Measurements from ENCODE around the gene HLA-E.

DNA sequence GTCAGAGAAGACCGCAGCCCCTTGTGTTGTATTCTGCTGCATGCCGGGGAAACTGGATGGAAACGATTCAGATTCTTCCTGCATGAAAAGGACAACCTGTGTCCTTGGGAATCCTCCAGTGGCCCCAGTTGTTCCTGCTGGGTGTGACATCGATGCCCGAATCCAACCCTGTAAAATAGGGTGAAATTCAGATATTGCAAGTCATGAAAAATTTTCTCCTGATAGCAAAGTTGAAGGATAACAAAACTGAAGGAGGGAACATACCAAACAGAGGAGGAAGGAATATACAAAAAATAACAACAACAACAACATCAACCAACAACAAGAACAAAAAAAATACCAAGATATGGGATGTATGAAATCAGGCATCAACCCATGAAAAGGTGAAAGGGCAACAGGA is 28.3 kb upstream of the HLA-E start:
- TF ChIP-seq, protein P1, sequence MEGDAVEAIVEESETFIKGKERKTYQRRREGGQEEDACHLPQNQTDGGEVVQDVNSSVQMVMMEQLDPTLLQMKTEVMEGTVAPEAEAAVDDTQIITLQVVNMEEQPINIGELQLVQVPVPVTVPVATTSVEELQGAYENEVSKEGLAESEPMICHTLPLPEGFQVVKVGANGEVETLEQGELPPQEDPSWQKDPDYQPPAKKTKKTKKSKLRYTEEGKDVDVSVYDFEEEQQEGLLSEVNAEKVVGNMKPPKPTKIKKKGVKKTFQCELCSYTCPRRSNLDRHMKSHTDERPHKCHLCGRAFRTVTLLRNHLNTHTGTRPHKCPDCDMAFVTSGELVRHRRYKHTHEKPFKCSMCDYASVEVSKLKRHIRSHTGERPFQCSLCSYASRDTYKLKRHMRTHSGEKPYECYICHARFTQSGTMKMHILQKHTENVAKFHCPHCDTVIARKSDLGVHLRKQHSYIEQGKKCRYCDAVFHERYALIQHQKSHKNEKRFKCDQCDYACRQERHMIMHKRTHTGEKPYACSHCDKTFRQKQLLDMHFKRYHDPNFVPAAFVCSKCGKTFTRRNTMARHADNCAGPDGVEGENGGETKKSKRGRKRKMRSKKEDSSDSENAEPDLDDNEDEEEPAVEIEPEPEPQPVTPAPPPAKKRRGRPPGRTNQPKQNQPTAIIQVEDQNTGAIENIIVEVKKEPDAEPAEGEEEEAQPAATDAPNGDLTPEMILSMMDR (IDR thresholded peaks at IDR 0.05; ENCODE audit: low read depth, low read length, missing input control) = no peak
- TF ChIP-seq GABPA (IDR thresholded peaks at IDR 0.05 in 1 of 2, conservative IDR thresholded peaks at IDR 0.05 in 1 of 2) = no peak
- TF ChIP-seq, protein P2, sequence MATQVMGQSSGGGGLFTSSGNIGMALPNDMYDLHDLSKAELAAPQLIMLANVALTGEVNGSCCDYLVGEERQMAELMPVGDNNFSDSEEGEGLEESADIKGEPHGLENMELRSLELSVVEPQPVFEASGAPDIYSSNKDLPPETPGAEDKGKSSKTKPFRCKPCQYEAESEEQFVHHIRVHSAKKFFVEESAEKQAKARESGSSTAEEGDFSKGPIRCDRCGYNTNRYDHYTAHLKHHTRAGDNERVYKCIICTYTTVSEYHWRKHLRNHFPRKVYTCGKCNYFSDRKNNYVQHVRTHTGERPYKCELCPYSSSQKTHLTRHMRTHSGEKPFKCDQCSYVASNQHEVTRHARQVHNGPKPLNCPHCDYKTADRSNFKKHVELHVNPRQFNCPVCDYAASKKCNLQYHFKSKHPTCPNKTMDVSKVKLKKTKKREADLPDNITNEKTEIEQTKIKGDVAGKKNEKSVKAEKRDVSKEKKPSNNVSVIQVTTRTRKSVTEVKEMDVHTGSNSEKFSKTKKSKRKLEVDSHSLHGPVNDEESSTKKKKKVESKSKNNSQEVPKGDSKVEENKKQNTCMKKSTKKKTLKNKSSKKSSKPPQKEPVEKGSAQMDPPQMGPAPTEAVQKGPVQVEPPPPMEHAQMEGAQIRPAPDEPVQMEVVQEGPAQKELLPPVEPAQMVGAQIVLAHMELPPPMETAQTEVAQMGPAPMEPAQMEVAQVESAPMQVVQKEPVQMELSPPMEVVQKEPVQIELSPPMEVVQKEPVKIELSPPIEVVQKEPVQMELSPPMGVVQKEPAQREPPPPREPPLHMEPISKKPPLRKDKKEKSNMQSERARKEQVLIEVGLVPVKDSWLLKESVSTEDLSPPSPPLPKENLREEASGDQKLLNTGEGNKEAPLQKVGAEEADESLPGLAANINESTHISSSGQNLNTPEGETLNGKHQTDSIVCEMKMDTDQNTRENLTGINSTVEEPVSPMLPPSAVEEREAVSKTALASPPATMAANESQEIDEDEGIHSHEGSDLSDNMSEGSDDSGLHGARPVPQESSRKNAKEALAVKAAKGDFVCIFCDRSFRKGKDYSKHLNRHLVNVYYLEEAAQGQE (IDR thresholded peaks at IDR 0.05) = no peak
- TF ChIP-seq JUND (IDR thresholded peaks at IDR 0.05) = no peak
- no peak for TF ChIP-seq TAF1 (conservative IDR thresholded peaks at IDR 0.05)
- no peak for TF ChIP-seq YY1 (IDR thresholded peaks at IDR 0.05)
- TF ChIP-seq RAD21 (IDR thresholded peaks at IDR 0.05) = no peak
- TF ChIP-seq, protein P3, sequence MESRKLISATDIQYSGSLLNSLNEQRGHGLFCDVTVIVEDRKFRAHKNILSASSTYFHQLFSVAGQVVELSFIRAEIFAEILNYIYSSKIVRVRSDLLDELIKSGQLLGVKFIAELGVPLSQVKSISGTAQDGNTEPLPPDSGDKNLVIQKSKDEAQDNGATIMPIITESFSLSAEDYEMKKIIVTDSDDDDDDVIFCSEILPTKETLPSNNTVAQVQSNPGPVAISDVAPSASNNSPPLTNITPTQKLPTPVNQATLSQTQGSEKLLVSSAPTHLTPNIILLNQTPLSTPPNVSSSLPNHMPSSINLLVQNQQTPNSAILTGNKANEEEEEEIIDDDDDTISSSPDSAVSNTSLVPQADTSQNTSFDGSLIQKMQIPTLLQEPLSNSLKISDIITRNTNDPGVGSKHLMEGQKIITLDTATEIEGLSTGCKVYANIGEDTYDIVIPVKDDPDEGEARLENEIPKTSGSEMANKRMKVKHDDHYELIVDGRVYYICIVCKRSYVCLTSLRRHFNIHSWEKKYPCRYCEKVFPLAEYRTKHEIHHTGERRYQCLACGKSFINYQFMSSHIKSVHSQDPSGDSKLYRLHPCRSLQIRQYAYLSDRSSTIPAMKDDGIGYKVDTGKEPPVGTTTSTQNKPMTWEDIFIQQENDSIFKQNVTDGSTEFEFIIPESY (IDR thresholded peaks at IDR 0.05) = no peak
- TF ChIP-seq, protein P4, sequence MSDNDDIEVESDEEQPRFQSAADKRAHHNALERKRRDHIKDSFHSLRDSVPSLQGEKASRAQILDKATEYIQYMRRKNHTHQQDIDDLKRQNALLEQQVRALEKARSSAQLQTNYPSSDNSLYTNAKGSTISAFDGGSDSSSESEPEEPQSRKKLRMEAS (IDR thresholded peaks at IDR 0.05) = no peak
- TF ChIP-seq EGR1 (IDR thresholded peaks at IDR 0.05; ENCODE audit: low read depth in 2 of 2) = no peak
- no peak for TF ChIP-seq FOXA1 (IDR thresholded peaks at IDR 0.05)

Data from liver (tissue), 3 donors.